HG03196 (cell line): ENCODE measurements around the gene GLYAT.
"Not testable (repeated sequence)": the region's sequence is repeated elsewhere in the genome, so short reads cannot be mapped to it uniquely, and the experiment has no call there.

Source experiments
- ATAC-seq: cut with Tn5 transposase; IDR thresholded peaks from one replicate; pipeline ENCODE4 v1.9.1; 2021; ENCODE audit not compliant: unreplicated experiment

GLYAT gene

DNA sequence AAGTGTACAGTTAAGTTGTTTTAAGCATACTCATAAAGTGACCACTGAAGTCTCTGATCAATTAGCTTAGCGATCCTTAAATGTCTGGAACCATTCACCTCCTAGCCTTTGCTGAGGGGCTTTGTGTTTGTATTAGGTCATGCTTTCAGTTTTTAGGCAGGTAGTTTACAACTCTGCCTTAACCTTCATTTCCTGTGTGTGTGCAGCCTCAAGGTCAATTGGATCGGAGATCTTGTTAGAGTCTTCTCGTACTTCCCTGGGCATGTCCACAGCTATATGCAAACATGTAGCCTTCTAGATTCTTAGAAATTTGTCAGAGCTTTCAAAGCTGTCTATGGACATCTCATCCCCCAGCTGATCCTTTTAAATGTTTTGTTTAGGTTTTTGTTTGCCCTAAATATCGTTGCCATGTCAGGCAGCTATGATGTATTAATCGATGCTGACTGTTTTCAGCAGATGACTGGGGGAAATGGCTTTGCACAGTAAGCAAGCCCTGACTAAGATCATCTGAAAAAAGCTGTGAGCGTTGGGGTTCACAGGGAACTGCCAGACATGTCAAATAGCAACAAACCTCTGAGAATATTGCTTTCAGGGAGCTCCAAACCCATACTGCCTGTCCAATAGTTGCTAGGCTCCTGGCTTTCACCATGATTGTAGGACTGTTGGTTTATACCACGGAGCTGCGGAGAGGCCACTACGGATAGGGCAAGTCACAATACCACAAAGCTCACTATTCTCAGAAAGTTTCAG, 45.6 kb downstream of the GLYAT start:
- no peak for ATAC-seq

DNA sequence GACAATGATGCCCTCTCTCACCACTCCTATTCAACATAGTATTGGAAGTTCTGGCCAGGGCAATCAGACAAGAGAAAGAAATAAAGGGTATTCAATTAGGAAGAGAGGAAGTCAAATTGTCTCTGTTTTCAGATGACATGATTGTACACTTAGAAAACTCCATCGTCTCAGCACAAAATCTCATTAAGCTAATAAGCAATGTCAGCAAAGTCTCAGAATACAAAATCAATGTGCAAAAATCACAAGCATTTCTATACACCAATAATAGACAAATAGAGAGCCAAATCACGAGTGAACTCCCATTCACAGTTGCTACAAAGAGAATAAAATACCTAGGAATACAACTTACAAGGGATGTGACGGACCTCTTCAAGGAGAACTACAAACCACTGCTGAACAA, 49.1 kb downstream of the GLYAT start:
- ATAC-seq: not testable (repeated sequence)

DNA sequence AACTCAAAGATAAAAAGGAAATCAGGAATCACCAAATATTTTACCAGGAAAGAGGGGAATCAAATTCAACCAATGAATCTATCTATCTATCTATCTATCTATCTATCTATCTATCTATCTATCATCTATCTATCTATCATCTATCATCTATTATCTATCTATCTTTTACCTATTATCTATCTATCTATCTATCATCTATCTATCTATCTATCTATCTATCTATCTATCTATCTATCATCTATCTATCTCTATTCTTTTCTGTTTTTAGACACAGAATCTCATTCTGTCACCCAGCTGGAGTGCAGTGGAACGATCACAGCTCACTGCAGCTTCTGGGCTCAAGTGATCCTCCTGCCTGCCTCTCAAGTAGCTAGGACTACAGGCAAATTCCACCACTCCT, 54.2 kb downstream of the GLYAT start:
- ATAC-seq: not testable (repeated sequence)

DNA sequence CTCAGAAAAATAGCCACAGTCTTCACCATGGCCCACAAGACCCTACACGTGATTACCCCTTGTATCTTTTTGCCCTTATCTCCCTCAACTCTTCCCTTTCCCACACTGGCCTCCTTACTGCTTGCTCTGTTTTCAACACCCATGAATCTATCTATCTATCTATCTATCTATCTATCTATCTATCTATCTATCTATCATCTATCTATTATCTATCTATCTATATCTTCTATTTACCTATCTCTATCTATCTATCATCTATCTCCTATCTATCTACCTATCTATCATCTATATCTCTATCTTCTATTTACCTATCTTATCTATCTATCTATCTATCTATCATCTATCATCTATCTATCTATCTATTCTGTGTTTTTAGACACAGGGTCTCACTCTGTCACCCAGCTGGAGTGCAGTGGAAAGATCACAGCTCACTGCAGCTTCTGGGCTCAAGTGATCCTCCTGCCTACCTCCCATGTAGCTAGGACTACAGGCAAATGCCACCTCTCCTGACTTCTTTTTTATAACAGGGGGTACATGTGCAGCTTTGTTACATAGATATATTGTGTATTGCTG, 55.1 kb downstream of the GLYAT start:
- no peak for ATAC-seq

DNA sequence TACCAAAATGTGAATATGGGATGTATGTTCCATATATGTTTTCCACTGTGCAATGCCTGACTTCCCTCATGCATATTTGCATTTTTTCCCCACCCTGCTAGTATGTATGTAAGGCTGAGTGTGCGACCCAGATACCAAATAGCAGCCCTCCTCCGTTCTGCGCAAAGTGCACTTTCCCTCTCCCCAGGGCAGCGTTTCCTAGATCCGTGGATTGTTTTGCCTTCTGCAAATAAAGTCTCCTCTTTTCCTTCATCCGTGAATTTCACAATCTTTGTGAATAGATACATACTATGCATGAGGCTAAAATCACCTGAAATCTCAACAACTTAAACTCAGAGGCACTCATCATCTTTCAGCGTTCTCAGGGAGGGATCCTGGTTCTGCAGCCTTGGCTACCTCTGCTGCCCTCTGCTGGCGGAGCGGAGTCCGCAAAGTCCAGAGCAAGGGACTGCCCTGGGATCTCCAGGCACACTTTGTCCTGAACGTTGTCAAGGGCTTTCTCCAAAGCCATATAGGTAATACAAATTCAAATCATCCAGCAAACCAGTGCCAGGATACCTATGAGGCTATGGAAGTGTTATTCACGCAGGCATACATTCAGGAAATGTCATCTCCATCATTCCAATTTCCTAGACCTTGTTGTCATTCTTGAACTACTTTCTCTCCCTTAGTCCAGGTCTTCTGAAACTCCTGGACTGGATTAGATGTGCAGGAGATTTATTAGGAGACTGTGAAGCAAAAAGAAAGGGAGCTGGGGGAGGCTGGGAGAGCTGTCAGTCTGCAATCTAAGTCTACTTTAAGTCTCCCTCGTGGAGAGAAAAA, 56.2 kb downstream of the GLYAT start:
- ATAC-seq: peak; percentile 69

DNA sequence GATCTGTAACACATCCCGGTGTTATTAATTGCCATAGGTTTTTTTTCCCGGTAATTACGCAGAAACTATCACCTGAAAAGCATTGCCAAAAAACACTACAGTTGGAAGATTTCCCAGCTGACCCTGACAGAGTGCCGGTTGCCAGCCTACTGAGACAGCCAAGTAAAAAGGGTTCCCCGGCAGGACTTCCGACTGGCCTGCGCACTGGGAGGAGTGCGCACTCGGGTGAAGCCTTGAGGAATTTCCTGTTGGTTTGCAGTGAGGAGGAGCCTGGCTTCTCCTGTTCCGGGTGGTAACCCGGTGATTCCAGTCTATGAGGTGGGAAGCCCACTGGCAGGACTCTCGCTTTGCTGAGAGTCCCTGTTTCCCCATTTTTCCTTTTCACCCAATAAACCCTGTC, 57.1 kb downstream of the GLYAT start:
- ATAC-seq: no peak

DNA sequence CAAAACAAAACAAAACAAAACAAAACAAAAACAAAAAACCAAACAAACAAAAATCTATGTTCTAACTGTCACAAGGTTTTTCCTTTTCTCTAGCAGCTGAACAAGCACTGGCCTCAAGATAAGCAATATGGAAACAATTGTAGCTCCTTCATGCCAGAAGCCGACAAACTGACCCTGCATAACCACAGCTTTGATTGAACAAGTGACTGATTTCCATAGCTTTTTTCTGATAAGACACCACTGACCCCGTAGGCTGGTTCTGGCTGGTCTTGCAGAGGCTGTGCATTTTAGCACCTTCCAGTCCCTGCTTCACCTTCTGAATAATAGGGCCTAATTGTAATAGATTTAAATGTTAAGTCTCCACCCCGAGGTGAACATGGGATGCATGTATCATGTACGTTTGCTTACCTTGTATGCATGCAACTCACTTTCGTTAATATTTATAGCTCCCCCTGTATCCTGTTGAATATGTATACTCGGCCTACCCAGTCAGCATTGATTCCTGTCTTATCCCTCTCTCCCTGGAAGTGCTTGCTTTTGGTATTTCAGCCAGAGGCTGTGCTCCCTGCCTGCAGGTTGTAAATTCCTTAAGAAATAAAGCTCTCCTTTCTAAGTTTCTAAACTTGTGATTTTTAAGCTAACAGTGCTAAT, 59.6 kb downstream of the GLYAT start:
- no peak for ATAC-seq

DNA sequence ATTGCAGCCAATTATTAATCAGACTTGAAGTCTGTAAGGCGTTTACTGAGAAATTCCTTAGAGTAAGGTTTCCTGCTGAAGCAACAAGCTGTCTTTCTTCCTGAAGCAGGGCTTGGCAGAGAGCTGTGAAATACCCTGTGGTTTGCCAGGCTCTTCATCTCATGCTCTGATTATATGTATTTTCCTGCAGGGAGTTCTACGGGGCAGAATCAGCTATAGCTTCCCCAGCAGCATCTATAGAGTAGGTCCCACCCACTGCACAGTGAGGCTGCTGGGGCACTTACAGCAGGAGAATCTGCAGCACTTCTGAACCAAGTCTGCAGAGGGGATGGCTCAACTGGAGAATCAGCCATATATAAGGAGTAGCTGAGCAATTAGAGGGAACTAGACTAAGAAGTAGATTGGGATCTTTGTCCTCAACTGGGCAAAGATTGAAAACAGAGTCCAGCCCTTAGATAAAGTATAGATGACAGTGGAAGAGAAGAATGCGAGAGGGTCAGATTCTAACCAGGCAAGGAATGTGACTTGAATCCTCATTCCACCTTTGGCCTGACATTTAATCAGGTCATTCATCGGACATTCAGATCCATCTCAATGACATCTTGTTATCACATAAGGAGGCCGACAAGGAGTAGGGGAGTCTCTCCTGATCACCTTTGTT, 71.7 kb downstream of the GLYAT start:
- ATAC-seq: no peak

DNA sequence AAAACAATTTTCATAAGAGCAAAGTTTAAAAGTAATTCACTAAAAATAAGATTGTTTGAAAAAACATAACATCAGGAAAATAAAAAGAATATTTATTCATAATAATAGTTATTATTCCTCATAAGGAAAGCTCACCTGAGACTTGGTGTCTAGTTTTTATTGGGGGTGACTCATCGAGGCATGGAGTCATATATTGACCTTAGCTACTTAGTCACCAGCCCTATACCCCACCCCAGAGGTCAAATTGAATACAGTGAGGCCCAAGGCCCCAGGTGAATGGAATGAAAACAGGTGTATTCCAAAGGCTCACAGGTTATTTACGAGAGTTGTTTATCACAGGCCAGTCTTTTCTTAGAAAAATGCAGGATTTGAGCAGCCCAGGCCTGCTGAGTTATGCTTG, 72.3 kb downstream of the GLYAT start:
- ATAC-seq: no peak
